ENCODE results near the gene HUNK. TPM values are rescaled to one million over a fixed set of nuclear protein-coding genes. Genes with fewer than 3 reads are reported as not detected.
"Not testable (repeated sequence)": the region's sequence is repeated elsewhere in the genome, so short reads cannot be mapped to it uniquely, and the experiment has no call there.

HUNK gene
- total RNA-seq, 1 experiment from 2014 or later: not detected

- no peak overlapping the region for H3K27ac Mint-ChIP-seq (ENCODE audit: low read depth, unreplicated experiment)
- intact Hi-C loops (cut with micrococcal nuclease): no loop called here
- no peaks in the 10 kb centered on the region for H3K9me3 Mint-ChIP-seq (ENCODE audit: unreplicated experiment)
- no peak for TF ChIP-seq CTCF (IDR thresholded peaks at IDR 0.05; ENCODE audit: unreplicated experiment)
- H3K4me3 Mint-ChIP-seq (ENCODE audit: unreplicated experiment): no peak overlapping the region
- ChIA-PET CTCF (interaction anchor here (1.8 to 2.7 kb wide), 2 partner anchors 10 to 69 kb away, joined by 4 to 10 read pairs; no protein-coding TSS in a partner anchor), POLR2A (interaction anchor here (0.9 to 1.2 kb wide), 2 partner anchors 20 to 23 kb away, joined by 3 read pairs; no protein-coding TSS in a partner anchor)
- no peaks in the 10 kb centered on the region for H3K4me1 Mint-ChIP-seq (ENCODE audit: insufficient read depth, unreplicated experiment)
- BruUV-seq (replicated peaks): no TSS peak
- no peaks in the 10 kb centered on the region for H3K36me3 Mint-ChIP-seq (ENCODE audit: insufficient read depth, unreplicated experiment)
- DNase-seq (ENCODE audit: unreplicated experiment): no peak
- peaks cover 4% of the 10 kb centered on the region for H3K27me3 Mint-ChIP-seq (ENCODE audit: insufficient read depth, unreplicated experiment)
These were observed 17.6 kb upstream of the HUNK start for GRCh38 chr21:31855180-31855579.

- peaks cover 16% of the 10 kb centered on the region for H3K27me3 Mint-ChIP-seq (ENCODE audit: insufficient read depth, unreplicated experiment)
- intact Hi-C loops (cut with micrococcal nuclease): no loop called here
- no TSS peak for BruUV-seq (replicated peaks)
- H3K36me3 Mint-ChIP-seq (ENCODE audit: insufficient read depth, unreplicated experiment): no peaks in the 10 kb centered on the region
- POLR2A ChIA-PET: no interaction called here
- H3K9me3 Mint-ChIP-seq (ENCODE audit: unreplicated experiment): no peaks in the 10 kb centered on the region
- no peaks in the 10 kb centered on the region for H3K4me1 Mint-ChIP-seq (ENCODE audit: insufficient read depth, unreplicated experiment)
- CTCF ChIA-PET: interaction anchor here (0.6 to 2.7 kb wide), 2 partner anchors 8 to 407 kb away, joined by 3 to 10 read pairs; no protein-coding TSS in a partner anchor
- TF ChIP-seq CTCF (IDR thresholded peaks at IDR 0.05; ENCODE audit: unreplicated experiment): no peak
- H3K4me3 Mint-ChIP-seq (ENCODE audit: unreplicated experiment): no peak overlapping the region
- no peak for DNase-seq (ENCODE audit: unreplicated experiment)
- no peak overlapping the region for H3K27ac Mint-ChIP-seq (ENCODE audit: low read depth, unreplicated experiment)
These were observed 15.7 kb upstream of the HUNK start for GRCh38 chr21:31857096-31857495.

- H3K36me3 Mint-ChIP-seq (ENCODE audit: insufficient read depth, unreplicated experiment); BruUV-seq (replicated peaks); DNase-seq (ENCODE audit: unreplicated experiment); intact Hi-C loops (cut with micrococcal nuclease); H3K27ac Mint-ChIP-seq (ENCODE audit: low read depth, unreplicated experiment); H3K9me3 Mint-ChIP-seq (ENCODE audit: unreplicated experiment); H3K4me1 Mint-ChIP-seq (ENCODE audit: insufficient read depth, unreplicated experiment); H3K4me3 Mint-ChIP-seq (ENCODE audit: unreplicated experiment); POLR2A ChIA-PET: not testable (repeated sequence)
- H3K27me3 Mint-ChIP-seq (ENCODE audit: insufficient read depth, unreplicated experiment): peaks cover 16% of the 10 kb centered on the region
- CTCF ChIA-PET: interaction anchor here (2.7 kb wide), 1 partner anchor 8 kb away, joined by 10 read pairs; no protein-coding TSS in a partner anchor
These were observed 15.2 kb upstream of the HUNK start for GRCh38 chr21:31857631-31858030.

- H3K9me3 Mint-ChIP-seq (ENCODE audit: unreplicated experiment): no peaks in the 10 kb centered on the region
- ChIA-PET CTCF (no interaction called here), POLR2A (no interaction called here)
- no peak overlapping the region for H3K27ac Mint-ChIP-seq (ENCODE audit: low read depth, unreplicated experiment)
- TF ChIP-seq CTCF (IDR thresholded peaks at IDR 0.05; ENCODE audit: unreplicated experiment): no peak
- H3K36me3 Mint-ChIP-seq (ENCODE audit: insufficient read depth, unreplicated experiment): no peaks in the 10 kb centered on the region
- H3K27me3 Mint-ChIP-seq (ENCODE audit: insufficient read depth, unreplicated experiment): peaks cover 16% of the 10 kb centered on the region
- intact Hi-C loops (cut with micrococcal nuclease): no loop called here
- DNase-seq (ENCODE audit: unreplicated experiment): no peak
- no TSS peak for BruUV-seq (replicated peaks)
- no peak overlapping the region for H3K4me3 Mint-ChIP-seq (ENCODE audit: unreplicated experiment)
- H3K4me1 Mint-ChIP-seq (ENCODE audit: insufficient read depth, unreplicated experiment): no peaks in the 10 kb centered on the region
These were observed 12.0 kb upstream of the HUNK start for GRCh38 chr21:31860851-31861250.

- intact Hi-C loops (cut with micrococcal nuclease): no loop called here
- no peaks in the 10 kb centered on the region for H3K36me3 Mint-ChIP-seq (ENCODE audit: insufficient read depth, unreplicated experiment)
- no peak for DNase-seq (ENCODE audit: unreplicated experiment)
- ChIA-PET POLR2A (interaction anchor here (0.6 to 0.7 kb wide), 2 partner anchors 68 to 293 kb away, joined by 3 read pairs; no protein-coding TSS in a partner anchor), CTCF (interaction anchor here (0.6 to 1.9 kb wide), 3 partner anchors 15 to 397 kb away, joined by 4 to 7 read pairs (median 4); no protein-coding TSS in a partner anchor)
- H3K9me3 Mint-ChIP-seq (ENCODE audit: unreplicated experiment): no peaks in the 10 kb centered on the region
- no peak for TF ChIP-seq CTCF (IDR thresholded peaks at IDR 0.05; ENCODE audit: unreplicated experiment)
- H3K27ac Mint-ChIP-seq (ENCODE audit: low read depth, unreplicated experiment): no peak overlapping the region
- no TSS peak for BruUV-seq (replicated peaks)
- peaks cover 16% of the 10 kb centered on the region for H3K27me3 Mint-ChIP-seq (ENCODE audit: insufficient read depth, unreplicated experiment)
- no peak overlapping the region for H3K4me3 Mint-ChIP-seq (ENCODE audit: unreplicated experiment)
- H3K4me1 Mint-ChIP-seq (ENCODE audit: insufficient read depth, unreplicated experiment): no peaks in the 10 kb centered on the region
These were observed 10.7 kb upstream of the HUNK start for GRCh38 chr21:31862078-31862477.
